CD4-positive, alpha-beta T cell treated with Interleukin-17A for 4 hours (primary cell): Measurements from ENCODE around the gene CDKN2AIP.
"Not testable (repeated sequence)": the region's sequence is repeated elsewhere in the genome, so short reads cannot be mapped to it uniquely, and the experiment has no call there.

Source experiments
- DNase-seq: peaks from one replicate; pipeline ENCODE4 v3.0.0-alpha.2; 2020; ENCODE audit warnings: mixed read lengths

The CDKN2AIP gene

DNA sequence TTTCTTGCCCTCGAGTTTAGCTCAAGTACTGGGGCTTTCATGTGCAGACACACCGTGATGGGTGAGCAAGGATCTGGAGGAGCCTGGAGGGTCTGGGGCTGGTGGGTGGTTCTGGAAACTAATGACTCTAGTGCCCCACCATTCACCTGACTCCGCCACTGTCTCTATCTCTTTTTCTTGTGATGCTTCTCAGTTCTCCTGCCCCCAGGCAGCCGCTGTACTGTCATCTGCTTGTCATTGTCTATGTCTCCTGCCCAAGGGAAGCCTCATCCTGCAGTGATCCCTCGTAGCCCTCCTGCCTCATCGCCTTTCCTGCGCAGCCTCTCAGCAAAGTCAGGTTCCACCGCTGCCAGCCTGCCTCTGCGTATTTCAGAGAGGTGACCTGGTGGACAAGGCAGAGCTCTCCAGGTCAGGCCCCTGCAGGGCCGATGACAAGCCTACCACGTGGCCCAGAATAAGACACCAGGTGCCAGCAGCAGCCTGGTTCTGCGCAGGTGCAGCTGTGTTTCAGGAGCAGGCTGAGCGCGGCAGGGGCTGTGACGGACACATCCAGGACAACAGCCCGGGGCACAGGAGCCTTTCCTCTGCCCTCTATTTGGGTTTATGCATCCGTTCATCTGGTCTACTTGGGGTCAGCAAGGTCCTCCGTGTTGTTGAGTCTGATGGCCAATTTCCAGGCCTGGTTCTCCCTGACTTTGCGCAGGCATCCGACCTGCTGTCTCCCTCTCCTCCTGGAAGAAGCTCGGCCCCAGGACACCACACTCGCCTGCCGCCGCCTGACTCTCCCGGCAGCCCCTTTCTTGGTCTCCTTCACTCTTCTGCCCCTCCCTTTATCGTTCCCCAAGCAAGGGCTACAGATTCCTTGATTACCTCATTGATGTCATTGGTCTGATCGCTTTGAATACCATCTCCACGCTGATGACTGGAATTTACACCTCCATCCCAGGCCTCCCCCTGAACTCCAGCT lies 30.9 kb upstream of the CDKN2AIP start:
- no peak for DNase-seq

DNA sequence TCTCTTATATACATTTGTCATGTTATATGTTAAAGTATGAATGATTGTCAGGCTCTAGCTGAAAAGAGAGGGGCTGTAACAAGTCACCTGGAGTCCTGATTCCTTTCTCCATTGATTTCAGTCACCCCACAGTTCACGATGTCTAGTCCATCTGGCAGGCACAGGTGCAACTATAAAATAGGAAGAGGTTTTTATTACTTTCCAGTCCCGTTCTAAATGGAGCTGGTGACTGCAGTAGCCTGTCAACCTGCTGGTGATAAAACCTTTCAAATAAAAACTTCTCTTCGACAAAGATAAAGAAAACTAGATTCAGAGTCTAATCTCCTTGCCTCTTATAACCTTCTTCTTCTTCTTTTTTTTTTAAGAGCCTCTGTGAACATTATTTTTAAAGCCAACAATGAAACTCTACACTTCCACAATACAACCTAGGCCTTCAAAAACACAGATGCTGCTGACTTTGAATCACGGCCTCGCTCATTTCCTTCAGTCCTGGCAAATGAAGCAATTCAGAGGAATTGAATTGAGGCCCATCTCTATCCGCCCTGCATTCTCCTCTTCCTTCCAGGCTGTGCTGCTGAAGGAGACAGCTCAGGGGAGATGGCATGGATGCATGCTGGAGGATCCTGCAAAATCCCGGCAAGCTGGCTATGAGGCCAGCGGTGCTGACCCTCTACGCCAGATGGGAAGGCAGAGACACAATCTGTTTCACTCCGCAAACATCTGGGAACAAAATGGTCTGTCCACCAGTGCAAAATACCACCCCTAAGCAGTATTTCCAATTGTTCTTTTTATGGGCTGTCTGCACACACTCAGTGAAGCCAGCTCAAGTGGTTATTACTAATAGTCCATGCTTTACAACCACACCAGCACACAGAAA lies 27.3 kb upstream of the CDKN2AIP start:
- DNase-seq = no peak

DNA sequence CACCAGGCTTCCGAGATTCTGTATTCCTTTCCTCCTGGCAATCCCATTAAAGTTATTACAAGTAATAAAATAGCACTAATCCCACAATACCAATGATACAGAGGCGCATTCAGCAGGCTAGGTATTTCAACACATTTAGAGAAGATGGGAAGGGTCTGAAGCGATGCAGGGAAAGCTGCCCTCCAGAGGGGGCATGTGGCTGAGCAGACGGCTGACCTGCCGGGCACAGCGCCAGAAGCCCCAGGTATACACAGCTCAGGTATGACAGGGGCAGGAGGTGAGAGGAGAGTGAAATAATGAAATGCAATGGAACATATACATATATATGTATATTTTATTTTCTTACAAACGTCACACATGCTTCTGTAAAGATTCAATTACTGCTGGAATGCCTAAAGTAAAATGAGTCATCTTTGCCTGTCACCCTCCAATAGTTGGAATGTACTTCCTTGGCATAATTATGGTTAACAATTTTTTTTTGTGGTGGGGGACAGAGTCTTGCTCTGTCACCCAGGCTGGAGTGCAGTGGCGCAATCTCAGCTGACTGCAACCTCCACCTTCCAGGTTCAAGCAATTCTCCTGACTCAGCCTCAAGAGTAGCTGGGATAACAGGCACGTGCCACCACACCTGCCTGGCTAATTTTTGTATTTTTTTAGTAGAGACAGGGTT lies 21.3 kb upstream of the CDKN2AIP start:
- no peak for DNase-seq

DNA sequence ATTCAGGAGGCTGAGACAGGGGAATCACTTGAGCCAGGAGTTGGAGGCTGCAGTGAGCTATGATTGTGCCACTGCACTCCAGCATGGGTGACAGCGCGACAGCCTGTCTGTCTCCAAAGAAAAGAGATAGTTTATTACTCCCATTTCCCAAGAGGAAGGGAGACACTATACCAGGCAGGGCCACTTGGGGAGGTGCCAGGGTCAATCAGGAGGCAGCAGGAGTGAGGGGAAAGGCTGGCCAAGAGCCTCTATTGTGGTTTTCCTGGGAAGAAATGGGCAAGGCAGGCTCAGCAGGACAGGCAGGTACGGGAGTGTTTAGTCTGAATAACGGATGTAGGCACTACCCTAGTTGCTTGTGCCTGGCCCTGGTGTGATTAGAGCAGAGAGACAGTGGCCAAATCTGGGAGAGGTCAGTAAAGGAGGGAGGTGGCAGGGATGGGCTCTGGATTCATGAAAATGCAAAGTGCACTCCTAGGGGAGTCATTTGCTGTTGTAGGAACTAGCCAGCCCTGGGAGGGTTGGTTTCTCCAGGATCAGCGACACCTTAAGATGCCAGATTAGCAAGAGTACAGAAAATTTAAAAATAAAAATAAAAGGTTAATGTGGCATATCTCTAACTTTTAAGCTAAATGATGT lies 20.2 kb upstream of the CDKN2AIP start:
- no peak for DNase-seq

DNA sequence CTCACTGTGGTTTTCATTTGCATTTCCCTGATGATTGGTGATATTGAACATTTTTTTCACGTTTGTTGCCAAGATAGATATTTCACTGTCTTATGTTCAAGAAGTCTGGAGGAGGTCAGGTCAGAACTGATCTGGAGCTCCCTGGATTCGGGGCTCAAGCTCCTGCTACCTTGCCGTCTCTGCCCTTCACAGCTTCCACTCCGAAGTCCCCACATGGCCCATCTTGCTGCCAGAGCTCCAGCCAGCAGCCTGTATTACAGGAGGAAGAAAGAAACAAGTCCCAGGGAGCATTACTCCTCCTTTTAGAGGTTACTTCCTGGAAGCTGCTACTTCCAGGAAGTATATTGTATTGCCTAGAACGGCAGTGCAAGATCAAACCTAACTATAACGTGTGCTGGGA lies 17.9 kb upstream of the CDKN2AIP start:
- DNase-seq = no peak

DNA sequence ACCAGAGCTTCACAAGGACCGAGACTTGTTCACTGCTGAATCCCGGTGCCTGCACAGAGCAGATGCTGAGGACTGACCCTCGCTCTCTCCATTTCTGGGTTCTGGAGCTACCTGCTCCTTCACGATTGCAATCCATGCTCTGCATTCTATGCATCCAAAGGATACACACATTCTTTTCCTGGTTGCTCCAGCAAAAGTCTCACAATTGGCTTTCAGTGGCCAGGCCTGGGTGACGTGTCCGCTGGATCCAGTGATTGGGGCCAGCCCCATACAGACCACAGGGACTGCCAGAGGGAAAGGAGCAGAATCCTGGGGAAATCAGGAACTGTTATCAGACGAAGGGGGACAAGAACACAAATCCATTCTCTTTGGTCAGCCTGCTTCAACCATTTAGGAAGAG lies 14.9 kb upstream of the CDKN2AIP start:
- no peak for DNase-seq

DNA sequence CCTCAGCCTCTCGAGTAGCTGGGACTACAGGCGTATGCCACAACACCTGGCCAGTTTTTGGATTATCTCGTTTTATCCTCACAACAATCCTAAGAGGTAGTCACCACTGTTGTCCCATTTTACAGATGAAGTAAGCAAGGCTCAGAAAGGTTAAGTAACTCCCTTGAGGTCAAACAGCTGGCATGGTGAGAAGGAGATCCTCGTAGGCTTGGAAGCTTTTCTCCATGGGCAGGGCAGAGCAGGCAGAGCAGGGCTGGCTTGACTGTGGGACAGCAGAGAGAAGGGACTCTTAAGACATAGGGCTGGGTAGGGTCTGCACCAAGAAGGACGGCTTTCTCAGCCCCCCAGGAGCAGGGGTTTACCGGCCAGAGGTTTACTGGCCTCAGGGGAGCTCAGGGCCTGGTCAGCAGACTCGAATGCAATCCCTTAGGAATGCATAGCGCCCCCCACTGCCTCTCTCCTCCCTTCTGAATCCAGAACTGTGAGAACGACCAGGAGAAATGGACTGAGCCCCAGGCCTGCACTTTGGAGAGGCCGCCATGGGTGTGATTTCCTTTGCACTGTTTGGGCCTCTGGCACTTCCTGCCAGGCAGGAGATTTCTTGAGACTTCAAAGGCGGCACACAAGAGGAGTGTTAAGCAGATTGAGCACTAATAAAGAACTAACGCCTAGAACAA lies 14.0 kb upstream of the CDKN2AIP start:
- peak; percentile 64 for DNase-seq

DNA sequence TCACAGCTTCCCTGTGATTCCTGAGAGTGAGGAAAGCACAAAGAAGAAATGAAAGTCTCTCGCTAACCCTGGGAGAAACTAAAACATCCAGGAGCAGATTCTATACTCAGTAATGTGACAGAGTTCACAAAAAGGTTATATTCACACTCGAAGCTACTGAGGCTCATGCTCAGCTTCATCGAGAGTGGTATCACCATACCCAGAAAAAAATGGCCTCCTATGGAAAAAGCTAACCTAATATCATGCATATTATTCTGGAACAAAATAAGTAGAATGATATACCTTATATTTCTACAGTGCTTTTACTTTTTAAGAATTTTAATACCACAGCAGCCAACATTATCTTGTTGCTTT lies 13.5 kb upstream of the CDKN2AIP start:
- no peak for DNase-seq

DNA sequence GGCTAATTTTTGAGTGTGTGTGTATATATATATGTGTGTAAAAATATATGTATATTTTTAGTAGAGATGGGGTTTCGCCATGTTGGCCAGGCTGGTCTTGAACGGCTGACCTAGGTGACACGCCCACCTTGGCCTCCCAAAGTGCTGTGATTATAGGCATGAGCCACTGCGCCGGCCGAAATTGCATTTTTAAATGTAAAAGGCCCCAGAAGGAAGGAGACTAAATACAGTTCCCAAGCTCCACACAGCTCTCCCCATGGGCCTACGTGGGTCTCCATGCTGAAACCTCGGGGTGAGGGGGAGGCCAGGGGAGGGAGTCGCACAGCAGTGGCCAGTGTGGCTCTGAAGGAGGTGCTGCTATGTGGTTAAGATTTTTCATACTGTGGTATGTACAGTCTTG lies 12.8 kb upstream of the CDKN2AIP start:
- no peak for DNase-seq

DNA sequence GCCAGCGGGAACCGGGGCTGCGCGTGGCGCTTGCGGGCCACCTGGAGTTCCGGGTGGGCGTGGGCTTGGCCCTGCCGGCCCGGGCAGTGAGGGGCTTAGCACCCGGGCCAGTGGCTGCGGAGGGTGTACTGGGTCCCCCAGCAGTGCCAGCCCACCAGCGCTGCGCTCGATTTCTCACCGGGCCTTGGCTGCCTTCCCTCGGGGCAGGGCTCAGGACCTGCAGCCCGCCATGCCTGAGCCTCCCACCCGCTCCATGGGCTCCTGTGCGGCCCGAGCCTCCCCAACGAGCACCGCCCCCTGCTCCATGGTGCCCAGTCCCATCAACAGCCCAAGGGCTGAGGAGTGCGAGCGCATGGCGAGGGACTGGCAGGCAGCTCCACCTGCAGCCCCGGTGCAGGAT lies 11.3 kb upstream of the CDKN2AIP start:
- not testable (repeated sequence) for DNase-seq

DNA sequence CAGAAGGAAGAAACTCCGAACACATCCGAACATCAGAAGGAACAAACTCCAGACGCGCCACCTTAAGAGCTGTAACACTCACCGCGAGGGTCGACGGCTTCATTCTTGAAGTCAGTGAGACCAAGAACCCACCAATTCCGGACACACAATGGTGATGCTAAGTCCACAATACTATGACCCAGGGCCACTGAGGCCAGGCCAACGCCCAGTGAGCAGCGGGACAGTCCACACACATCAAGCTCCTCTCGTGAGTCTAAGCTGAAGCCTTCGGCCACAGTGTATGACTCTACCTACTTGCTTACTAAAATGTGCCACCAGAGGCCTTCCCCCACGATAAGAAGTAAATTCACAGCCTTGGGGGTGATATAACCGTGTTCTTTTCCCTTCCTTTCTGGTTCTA lies 10.2 kb upstream of the CDKN2AIP start:
- no peak for DNase-seq

DNA sequence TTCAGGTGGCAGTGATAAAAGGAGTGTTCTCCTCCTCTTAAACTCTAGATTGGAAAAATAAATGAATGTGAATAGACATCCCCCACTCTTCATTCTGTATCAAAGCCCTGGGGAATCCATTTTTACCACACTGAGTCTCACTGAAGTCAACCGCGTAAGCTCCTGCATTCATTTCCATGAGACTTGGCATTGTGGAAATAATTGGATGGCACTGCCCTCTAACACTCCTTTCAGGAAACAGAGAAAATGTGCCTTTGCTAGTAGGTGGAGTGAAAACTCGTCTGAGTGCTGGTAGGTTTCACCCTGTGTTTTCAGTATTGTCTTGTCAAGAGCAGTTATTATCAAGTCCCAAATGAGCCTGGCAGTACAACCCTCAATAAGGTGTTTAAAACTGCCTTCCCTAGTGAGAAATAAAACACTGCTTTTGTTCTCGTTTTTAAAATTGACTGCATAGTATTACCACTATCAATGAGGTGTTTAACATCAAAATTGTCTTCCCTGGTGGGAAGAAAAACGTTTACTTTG lies 9.7 kb upstream of the CDKN2AIP start:
- DNase-seq = no peak

DNA sequence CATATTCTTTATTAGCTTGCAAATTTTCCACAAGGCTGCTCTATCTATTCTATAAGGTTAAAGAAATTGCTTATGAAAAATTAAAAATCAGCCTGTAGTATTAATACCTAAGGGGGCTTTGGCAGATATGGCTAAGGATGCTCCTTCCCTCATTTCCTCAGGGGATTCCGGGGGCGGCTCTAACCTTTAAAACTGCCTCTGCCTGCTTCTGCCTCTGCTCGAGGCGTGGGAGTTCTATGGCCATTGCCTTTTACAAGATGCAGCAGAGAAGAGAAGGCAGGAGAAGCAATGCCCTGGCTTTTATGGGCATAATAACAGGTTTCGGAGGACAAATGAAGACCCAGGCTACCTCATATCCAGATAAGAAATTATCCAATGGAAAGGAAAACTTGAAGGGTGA lies 8.6 kb upstream of the CDKN2AIP start:
- no peak for DNase-seq

DNA sequence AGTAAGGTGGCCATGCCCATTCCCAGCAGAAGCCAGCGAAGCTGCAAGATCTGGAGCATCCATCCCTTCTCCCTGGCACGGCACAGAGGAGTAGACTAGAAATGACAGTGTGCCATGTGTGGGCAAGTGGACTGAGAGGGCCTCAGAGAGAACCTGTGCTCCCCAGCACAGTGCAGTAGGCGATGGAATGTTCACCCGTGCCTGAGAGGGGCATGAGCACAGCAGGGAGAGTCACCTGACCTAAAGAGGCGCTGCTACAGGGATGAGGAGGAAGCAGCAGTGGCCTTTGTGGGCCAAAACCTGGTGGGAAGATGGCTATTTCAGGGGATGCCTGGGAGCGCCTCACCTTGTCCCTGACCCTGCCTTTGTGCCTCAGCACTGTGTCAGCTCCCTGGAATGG lies 8.0 kb upstream of the CDKN2AIP start:
- no peak for DNase-seq

DNA sequence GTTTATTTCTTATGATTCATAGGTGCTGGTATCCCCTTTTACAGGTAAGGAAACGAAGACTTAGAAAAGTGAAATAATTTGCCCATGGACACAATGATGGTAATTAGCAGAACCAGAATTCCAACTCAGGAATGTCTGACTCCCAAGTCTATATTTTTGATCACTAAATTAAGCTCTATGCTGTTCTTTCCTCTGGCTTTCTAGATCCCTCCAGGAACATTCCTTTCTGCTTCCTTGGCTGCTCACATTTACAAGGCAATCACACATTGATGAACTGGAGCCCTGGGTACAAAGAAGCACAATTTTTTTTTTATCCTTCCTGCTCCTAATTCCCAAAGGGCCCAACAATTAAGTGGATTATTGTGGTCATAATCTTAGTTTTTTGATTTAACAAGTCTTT lies 7.0 kb upstream of the CDKN2AIP start:
- DNase-seq = no peak

DNA sequence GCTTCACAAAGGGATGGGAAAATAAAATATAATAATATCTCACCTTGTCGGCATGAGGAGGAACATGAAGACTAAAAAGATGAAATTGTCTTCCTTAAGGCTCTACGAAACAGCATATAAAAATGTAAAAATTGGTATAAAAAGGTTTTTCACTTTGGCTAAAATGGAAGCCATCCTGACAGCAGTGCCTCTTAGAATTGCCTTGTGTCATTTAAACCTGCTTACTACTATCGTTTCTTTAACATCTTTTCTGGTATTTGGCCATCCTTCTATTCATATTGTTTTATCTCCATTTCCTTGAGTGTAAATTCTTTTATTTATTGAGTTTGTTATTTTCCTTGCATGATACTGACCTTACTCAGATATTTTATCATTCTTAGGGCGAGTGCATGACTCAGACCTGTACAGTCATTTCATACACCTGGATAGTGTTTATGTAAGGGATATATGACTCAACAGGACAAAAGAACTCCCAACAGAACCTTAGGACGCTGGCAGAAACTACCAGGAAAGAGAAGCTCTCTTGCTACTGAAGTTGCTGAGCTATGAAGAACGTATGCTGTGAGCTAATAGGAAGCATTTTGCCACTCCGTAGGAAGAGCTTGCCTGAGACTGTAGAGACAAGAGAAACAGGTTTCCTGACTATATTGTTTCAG lies 5.8 kb upstream of the CDKN2AIP start:
- DNase-seq = no peak

DNA sequence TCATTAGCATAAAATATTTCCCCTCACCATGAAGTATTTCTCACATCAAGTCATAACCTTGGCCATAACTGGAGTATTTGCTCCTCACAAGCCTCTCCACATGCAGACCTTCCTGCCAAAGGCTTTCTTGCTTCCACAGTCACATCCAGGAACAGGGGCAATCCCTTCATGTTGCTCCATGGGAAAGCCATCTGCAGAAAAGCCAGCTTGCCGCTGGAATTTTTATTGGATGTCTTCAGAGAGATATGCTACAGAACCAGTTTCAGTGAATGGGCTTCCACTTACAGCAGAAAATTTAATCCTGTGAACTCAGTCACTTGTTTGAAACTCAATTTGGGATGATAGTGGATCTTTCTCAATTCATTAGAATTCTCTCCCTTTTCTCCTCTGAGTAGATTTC lies 3.2 kb upstream of the CDKN2AIP start:
- no peak for DNase-seq

DNA sequence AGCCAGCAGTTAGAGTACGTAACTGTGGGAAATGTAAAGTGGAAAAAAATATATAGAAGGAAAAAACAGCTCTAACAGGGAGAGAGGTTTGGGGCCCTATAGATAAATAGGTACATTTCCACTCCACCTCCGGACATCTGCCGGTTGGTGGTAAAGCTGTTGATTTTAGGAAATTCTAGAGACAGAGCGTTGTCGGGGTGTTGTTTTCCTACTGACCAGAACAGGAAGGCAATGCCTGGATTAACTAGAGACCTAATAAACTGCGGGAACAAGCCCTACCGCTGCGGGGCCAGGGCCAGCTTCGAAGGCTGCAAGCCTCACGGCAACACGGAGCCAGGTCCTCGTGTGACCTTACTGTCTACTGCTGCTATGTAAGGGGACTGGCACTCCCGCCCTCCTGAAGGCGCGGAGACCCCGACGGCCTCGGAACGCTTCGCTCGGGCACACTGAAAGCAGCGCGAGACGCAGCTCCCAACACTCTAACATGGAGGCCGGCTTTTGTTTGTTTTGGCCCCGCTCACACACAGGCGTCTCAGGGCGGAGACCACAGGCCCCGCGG lies 702 bp upstream of the CDKN2AIP start:
- peak; percentile 50 for DNase-seq

DNA sequence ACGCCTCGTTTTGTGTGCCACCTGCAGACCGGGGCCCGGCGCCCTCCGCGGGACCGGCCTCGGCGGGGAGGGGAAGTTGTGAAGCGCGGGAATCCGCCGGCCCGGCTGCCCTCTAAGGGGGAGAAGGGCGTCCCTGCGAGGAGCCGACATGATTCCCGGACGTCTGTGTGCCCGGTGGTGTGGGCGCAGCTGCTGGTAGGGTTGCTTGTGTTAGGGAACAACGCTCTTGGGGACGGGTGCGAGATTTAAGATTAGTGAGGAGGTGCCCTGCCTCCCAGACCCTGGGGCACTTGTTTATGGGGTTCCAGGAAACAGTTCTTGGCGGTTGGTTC lies 627 bp downstream of the CDKN2AIP start:
- DNase-seq = no peak

DNA sequence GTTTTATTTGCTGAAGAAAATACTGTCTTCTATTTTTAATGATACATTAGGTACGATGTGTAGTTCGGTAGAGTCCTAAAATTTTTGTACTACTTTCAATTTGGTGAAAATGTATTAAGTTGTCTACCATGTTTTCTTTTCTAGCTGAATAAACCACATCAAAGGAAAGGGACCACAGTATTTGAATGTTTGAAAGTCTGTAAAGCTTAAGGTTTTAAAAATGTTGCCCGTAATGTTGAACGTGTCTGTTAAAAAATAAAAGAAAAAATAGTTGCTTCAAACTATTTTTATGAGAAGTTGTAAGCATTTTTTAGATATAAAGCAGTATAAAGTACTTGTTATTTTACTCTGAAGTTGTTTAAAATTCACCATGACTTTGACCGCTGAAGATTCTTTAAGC lies 3.2 kb downstream of the CDKN2AIP start:
- DNase-seq = no peak

DNA sequence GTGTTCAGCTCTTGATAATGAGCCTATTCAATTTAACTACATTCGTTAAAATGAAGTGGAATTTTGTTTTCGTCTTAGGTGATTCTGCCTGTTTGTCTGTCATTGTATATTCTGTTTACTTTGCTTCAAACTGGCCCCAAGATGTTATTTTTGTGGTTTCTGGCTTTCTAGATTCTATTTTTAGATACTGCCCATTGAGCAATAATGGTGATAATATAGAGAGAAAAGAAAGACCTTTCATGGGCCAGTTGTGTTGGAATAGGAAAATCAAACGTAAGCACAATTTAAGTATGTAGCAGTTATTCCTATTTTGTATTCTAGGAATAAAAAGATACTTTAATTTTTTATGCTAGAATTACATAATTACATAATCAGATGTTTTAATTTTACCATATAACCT lies 4.0 kb downstream of the CDKN2AIP start:
- no peak for DNase-seq
